ENCODE data around the gene SEPSECS.

Gene SEPSECS

DNA sequence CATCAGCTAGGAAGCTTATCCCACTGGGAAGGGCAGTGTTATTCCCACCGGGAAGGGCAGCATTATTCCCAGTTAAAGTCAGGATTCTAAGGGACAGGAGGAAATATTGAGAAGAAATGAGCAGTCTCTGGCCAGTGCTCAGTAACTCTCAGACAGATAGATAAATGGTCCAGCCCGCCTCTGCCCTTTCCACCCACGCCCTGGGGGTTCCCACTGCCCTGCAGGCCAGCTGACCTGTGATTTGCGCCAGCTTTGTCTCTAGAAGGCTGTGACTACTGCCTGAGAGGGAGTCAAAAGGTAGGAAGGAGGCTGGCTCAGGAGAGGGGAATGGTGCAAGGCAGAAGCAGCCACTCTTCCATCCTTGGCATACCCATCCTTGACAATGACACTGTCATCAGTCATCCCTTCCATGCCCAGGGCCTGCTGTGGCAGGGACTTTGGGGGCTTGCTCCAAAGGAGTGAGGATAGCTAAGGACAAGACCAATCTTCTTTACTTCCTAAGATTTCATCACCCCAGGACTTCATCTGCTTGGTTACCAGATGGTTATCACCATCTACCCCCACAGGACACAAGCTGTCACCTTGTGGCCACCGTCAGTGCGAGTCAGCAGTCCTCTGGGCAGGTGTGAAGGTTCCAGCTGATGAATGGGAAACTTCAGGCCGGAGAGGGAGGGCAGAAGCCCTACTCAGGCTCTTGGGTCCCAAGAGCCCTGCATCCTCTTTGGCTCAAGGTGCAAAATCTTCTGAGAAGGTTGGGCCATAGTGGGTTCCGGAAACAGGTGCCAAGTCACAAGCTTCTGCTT is 49.5 kb downstream of the SEPSECS start:
- DNase-seq (ENCODE audit: low read depth, low spot score), result no peak

DNA sequence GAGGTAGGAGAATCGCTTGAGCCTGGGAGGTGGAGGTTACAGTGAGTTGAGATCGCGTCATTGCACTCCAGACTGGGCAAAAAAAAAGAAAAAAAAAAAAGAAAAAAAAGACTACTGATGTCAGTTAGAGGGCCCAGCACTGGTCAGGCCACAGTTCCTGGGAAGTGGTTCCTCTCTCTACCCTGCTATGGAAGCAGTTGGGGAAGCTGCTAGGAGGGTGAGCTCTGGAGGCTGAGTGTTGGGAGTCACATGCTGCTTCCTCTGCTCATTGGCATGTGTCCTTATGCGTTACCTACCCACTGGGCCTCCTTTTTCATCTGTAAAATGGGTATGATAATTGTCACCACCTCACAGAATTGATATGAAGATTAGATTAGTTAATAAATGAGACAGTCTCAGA is 50.7 kb downstream of the SEPSECS start:
- no peak for DNase-seq (ENCODE audit: low read depth, low spot score)

DNA sequence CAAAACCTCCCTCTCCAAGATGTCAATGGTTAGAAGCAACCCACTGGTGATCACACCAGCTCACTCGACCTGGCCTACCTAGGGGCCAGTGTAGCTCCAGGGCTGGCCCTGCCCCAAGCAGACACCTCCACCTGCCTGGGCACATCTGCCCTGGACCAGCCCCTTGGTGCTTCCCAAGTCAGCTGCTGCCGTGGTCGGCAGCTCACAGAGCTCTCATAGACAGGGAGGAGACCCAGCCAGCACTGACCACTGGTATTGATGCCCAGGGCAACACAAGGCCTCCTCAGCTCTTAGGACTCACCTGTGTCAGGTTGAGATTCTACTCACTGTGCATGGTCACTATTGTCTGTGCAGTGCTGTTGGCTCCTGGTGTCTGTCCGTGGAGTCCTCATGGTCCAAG is 51.7 kb downstream of the SEPSECS start:
- no peak for DNase-seq (ENCODE audit: low read depth, low spot score)

DNA sequence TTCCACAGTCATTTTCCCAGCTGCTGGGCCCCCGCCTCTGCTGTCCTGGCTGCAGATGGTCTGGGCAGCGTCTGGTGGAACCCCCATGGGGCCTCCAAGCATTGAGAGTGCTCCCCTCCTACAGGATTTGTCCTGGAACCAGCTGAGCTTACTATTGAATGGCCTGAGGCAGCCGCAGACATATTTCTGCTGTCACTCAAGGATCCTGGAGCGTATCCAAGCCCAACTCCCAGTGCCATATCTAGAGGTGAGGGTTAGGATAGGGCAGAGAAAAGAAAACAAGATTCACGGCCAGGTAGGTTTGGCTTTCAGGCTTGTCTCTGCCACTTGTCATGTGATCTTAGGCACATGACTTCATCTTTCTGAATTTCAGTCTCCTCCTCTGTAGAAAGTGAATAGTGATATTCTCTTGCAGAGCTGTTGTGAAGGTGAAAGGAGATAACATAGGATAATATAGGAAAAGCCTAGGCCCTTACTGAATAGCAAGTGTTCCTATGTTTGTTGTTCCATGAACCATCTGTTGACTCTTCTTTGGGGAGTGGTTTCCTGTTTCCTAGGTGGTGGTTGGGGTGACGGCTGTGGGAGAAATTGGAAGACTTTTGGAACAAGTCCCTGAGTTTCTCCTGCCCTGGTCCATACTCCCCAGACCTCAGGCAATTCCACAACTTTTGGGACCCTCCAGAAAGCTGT is 52.3 kb downstream of the SEPSECS start:
- DNase-seq (ENCODE audit: low read depth, low spot score), result no peak

DNA sequence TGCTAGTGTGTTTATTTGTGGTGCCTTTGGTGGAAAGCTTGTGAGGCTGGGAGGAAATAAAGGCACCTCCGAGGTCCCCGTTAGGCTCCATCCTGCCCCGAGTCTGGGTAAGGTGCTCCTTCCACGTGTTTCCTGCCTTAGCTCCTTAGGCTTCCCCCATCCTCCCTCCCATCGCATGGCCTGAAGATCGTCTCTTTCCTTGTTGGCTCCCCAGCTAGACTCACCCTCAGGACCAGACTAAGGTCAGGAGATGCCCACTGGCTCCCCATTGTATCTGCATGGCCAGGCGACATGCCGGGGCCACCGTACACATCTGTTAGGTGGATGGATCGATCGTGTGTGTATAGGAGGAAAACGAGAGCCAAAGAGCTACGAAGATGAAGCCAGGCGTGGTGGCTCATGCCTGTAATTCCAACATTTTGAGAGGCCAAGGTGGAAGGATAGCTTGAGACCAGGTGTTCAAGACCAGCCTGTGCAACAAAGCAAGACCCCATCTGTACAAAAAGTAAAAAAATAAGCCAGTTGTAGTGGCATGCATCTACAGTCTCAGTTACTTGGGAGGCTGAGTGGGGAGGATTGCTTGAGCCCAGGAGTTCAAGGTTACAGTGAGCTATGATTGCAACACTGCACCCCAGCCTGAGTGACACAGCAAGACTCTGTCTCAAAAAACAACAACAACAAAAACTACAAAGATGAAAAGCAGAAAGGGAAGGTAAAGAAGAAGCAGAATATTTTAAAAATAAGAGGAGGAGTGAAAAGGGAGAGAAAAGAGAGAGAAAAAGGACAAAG is 53.7 kb downstream of the SEPSECS start:
- DNase-seq (ENCODE audit: low read depth, low spot score), result no peak

DNA sequence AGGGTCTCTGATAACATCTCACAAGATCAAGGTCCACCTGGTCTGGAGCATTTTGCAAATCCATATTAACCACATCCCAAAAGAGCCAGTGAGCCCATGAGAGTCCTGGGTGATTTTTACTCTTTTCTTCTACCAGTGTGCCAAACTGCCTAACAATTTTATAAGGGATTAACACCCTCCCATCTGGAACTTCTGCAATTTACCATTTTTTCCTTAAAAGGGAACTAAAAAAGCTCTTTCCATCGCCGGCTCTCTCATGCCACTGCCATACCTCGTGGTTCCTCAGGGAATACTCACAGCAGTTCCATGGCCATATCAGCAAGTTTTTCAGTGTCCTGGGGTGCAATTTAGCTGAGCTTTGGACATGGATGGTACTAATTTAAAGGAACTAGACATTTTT is 55.7 kb downstream of the SEPSECS start:
- no peak for DNase-seq (ENCODE audit: low read depth, low spot score)

DNA sequence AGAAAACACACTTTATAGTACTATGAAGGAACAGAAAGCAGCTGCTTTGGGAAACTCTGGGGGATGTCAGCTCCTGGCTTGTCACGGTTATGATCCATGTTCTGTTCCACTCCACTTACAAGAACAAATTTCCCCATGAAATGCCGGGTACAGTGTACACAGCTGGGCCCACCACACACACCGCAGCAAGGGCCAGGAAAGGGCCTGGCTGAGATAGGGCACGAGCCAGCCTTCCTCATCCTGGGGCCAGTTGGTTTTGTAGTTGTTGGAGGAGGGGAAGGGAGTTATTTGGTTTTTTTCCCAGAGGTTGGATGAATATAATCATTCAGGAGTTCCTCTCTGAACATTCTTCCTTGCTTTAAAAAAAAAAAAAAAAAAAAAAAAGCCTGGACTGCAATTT is 56.8 kb downstream of the SEPSECS start:
- no peak for DNase-seq (ENCODE audit: low read depth, low spot score)

DNA sequence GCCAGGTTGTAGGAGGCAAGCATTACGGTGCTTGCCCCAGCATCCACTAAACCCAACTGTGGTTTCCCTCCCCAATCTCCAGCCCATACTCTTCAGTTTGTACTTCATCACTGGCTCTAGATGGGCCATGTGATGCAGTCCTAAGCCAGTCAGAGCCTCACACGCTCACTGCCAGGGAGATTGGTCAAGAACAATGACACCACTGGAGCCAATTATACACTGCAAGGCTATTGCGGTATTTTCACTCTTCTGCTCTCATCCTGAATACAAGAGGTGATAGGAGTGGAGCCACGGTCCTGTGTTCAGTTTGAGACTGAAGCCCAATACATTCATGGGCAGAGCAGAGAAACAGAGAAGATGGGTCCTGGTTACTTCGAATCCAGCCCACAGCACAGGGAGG is 58.4 kb downstream of the SEPSECS start:
- no peak for DNase-seq (ENCODE audit: low read depth, low spot score)

DNA sequence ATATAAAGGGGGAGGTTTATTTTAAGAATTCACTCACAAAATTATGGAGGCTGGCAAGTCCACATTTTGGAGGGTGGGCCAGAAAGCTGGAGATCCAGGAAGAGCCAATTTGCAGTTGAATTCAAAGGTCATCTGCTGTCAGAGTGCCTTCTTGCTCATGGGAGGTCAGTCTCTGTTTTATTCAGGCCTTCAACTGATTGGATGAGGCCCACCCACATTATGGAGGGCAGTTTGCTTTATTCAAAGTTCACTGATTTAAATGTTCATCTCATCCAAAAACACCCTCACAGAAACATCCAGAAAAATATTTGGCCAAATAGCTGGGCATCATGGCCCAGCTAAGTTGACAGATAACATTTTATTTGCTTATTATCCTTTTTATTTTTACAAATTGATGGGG is 59.5 kb downstream of the SEPSECS start:
- DNase-seq (ENCODE audit: low read depth, low spot score), result no peak

DNA sequence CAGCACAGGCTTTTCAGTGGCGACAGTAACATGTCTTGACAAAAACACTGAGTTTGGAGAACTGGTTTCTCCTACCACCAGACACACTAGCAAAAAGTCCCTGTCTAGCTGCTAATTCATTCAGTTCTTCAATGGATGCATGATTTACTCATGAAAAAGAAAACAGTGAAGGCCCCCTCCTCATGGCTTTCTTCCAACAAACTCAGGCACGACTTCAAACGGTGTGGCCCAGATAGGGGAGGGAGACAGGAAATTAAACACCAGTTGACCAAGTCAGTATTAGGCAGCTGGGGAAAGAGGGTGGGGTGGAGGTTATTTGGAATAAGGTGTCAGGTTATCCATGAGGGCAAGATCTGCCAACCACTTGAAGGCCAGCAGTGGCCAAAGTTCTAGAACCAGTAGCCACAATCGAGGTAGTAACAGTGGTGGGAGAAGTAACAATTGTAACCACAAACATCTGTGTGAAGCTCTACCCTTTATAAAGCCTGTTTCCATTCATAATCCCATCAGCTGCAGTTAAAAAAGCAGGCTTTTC is 60.2 kb downstream of the SEPSECS start:
- no peak for DNase-seq (ENCODE audit: low read depth, low spot score)

DNA sequence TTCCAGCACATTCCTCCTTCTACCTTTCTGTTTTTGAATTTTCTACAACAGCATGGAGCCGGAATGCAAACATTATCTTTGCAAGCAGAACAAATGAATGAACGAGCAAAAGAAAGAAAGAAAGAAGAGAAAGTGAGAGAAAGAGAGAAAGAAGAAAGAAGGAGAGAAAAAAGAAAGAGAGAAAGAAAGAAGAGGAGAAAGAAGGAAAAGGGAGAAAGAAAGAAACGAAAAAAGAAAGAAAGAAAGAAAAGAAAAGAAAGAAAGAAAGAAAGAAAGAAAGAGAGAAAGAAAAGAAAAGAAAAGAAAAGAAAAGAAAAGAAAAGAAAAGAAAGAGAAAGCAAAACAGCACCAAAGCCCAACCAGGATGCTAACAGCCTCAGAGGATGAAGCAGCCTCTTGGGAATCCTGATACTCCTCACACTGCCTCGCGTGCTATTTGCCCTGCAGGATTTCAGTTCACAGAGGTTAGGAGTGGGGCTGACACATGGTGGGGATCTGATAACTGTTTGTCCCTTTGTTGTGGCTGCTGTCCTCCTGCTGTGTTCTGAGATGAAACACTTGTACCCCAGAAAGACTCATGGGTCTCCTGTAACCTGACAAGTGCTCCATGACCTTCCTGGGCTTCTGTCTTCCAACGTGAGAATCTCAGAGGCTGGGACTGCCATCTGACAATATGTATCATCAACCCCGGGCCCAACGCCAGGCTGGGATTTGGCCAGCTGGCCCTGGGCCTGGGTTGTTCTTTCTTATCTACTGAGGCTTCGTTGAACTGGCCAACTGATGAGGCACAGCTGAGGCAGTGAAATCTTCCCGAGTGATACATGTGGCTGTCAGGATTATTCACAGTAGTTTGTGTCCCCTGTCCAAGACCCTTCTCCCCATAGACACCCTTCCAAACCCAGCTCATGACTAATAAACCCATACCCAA is 61.0 kb downstream of the SEPSECS start:
- no peak for DNase-seq (ENCODE audit: low read depth, low spot score)

DNA sequence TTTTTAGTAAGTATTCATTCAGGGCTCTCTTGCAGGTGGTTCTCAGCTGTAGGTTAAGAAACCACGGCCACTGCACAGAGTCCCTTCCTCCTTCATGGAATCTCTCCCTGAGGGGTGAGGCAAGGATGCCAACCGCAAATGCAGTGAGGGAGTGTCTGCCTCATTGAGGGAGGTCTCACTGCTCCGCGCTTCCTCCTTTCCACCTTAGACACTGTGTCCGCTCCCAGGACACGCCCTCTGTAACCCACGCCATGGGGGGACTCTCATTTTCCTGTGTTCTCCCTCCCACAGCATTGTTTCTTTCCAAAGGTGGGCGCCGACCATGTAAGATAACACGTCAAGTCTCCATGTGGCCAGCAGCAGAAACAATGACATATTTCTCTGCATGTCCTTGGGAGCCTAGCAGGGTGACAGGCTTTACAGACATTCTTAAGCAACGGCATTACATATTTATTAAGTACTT is 63.2 kb downstream of the SEPSECS start:
- DNase-seq (ENCODE audit: low read depth, low spot score), result no peak

DNA sequence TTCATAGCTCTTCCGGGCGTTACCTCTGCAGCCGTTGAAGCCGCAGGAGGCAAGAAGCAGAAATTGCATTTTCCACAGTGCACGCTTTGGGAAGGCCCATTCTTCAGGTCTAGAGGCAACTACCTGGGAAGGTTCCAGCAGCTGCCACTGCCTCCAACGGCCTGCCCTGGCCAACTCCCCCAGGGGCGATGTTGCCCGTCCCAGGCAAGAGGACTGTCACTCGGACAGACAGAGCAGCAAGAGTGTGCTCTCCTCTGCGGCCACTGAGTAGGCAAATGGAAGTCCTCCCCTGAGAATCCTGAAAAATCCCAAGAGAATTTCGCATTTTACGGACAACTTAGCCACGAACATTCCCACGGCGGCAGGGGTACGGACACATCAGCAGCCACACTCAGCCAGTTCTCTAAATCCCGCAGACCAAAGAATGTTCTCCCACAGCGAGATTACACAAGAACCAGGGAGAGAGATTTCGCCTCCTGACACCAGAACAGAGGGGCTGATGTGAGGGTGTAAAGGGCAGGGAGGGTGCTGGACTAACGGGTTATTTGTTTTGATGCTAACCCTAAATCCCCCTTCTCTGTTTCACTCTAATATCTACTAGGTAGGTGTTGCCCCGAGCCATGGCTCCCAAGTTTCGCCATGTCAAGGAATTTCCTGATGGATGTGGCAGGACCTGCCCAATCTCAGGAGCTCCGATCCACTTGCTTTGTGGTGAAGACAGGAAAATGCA is 63.8 kb downstream of the SEPSECS start:
- no peak for DNase-seq (ENCODE audit: low read depth, low spot score)

DNA sequence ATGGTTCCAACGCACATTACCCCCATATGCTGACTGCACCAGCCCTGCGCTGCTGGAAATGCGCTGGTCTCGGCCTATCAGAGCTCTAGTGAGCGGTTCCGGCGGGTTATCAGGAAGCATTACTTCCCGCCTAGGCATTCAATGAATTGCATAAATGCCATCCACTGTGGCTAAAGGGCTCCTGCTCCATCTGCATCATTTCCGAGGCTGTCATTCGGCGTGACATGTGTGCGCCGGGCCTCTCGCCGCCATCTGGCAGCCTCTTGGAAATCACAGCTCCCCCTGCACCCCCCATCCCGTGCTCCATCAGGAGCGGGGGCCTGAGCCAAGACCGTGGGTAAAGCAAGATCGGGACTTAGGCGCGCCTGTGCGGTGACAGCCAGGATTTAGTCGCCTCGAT is 64.4 kb downstream of the SEPSECS start:
- no peak for DNase-seq (ENCODE audit: low read depth, low spot score)

DNA sequence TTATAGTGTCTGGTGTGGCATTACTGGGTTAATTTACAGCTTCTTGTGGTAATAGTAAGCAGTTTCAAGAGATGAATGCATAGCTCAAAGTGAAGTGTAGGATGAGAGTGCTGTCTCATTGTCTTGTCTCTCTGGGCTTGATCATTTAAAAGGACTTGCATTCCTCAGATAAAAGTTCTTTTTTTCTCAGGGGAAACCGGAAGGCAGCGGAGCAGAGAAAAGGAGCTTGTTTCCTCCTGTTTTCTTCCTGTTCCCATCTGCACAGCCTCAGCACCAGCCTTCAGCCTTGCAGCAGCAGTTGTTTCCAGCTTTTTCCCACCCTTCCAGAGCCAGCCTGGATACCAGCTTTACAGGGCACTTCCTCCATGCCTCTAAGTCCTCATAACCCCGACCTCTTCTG is 68.1 kb downstream of the SEPSECS start:
- peak; percentile 26 for DNase-seq (ENCODE audit: low read depth, low spot score)

DNA sequence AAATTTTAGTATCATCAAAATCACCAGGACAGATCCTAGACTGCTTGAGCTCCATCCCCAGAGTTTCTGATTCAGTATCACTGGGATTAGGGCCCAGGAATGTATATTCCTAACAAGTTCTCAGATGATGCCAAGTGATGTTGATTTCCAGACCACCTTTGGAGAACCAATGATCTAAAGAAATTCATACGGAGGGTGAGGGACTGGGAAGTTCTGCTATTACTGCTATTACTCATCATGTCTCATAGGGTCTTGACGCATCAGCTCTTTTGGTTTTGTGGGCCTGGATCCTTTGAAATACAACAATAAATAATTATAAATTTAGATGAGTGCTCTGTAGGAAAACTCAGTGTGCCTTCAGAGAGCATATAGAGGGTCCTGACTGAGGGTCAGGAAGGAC is 69.7 kb downstream of the SEPSECS start:
- DNase-seq (ENCODE audit: low read depth, low spot score), result no peak

DNA sequence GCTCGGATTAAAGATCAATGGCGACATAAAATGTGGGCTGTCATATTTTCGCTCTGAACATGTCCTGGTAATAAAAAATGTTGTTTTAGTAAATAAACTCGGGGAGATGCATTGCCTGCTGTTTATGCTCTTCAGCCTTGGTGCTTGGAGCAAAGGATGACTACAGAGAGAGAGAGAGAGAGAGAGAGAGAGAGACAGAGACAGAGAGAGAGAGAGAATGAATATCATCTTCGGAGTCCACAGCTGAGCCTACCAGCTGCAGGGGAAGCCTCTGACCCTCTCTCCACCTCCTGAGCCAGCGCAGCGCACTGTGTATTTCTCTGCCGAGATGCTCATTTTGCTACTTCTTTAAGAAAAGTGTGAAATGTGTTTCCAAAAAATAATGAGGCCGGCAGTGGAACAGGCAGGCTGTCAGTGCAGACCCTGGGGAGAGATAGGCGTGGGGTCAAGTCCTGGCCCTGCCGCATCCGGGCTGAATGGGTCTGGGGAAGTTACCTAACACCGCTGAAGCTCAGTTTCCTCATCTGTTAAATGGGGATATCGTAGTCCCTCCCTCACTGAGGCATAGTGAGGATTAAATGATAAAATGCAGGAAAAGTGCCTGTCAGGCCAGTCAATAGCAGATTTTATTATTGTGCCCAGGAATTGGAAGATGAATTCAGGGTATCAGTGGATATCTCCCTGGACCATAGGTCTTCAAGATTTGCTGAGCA is 71.0 kb downstream of the SEPSECS start:
- DNase-seq (ENCODE audit: low read depth, low spot score), result no peak

DNA sequence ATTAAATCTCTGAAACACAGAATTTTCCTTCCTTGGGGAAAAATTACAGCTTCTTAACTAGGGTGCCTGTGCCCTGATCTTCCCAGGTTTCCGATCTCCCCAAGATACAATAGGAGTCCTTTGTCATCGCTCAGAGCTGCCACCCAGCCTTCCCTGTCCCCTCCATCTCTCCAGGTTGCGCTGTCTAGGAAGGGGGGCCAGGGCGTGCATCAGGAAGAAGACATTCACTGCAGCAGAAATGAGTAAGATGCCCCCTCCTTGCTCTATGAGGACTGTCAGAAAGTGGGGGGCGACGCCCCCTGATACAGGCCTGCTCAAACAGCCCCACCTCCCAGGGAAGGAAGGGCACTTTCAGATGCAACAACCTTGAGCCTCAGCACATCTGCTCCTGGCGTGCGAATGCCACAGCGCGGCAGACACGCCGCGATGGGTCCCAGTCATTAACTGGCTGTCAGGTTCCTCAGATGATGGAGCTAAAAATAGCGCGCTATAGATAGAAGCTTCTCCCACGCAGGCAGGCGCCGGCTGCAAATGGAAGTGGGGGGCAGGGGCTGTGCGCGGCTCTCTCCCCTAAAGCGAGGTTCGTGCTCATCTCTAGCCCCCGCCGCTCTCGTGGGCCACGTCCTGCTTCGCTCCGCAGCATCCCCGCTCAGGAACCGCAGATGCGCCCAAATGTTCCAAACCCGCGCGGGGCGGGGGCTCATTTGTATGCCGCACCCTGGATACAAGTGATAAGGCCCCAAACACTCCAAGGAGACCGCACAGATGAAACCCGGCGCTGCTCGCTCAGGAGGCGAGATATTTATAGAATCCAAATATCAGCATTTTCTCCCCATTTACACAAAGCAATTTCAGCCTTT is 71.9 kb downstream of the SEPSECS start:
- DNase-seq (ENCODE audit: low read depth, low spot score), result no peak

DNA sequence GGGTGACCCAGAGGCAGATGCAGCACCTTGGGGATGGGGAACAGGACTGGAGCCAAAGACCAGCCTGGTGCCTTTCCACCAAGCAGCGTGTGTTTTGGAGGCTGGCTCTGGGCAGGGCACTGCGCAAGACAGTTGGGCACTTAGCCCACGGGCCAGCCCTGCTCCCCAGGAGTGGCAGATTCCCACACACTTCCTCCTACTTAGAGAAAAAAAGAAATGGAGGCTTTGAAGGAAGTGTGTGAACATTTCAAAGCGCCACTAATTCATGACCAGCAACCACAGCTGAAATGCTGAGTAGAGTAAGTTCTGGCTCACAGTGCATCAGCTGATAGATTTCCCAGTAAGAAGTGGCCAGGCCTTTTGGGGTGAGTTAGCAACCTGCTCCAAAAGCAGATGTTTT is 74.6 kb downstream of the SEPSECS start:
- DNase-seq (ENCODE audit: low read depth, low spot score), result no peak
